CD4-positive, alpha-beta T cell treated with Interferon gamma for 1 hour (primary cell): ENCODE data around the gene FAM153A.
"Not testable (repeated sequence)": the region's sequence is repeated elsewhere in the genome, so short reads cannot be mapped to it uniquely, and the experiment has no call there.

Experiments
- DNase-seq: peaks from one replicate; pipeline ENCODE4 v3.0.0-alpha.2; 2020

The FAM153A gene

GRCh38 chr5:177723831-177724485 is 58.7 kb downstream of the FAM153A start:
- not testable (repeated sequence) for DNase-seq

- not testable (repeated sequence) for DNase-seq
Observed at GRCh38 chr5:177722829-177723228, 59.9 kb downstream of the FAM153A start.

- DNase-seq, result not testable (repeated sequence)
Observed at GRCh38 chr5:177719989-177720388, 62.7 kb downstream of the FAM153A start.

- not testable (repeated sequence) for DNase-seq
Observed at GRCh38 chr5:177715423-177715822, 67.3 kb downstream of the FAM153A start.

- not testable (repeated sequence) for DNase-seq
Observed at GRCh38 chr5:177696100-177696499, 86.6 kb downstream of the FAM153A start.

GRCh38 chr5:177695356-177695930 is 87.3 kb downstream of the FAM153A start:
- DNase-seq, result not testable (repeated sequence)

GRCh38 chr5:177694518-177694835 is 88.2 kb downstream of the FAM153A start:
- not testable (repeated sequence) for DNase-seq

- not testable (repeated sequence) for DNase-seq
Observed at GRCh38 chr5:177693671-177694517, 88.8 kb downstream of the FAM153A start.

- DNase-seq, result not testable (repeated sequence)
Observed at GRCh38 chr5:177692969-177693368, 89.7 kb downstream of the FAM153A start.

- not testable (repeated sequence) for DNase-seq
Observed at GRCh38 chr5:177692507-177692906, 90.2 kb downstream of the FAM153A start.

- not testable (repeated sequence) for DNase-seq
Observed at GRCh38 chr5:177689011-177689610, 93.6 kb downstream of the FAM153A start.

- not testable (repeated sequence) for DNase-seq
Observed at GRCh38 chr5:177688091-177688490, 94.6 kb downstream of the FAM153A start.

- DNase-seq, result not testable (repeated sequence)
Observed at GRCh38 chr5:177681920-177682319, 100.8 kb downstream of the FAM153A start.
